HG03066 (cell line): ENCODE results near the gene SDC3.

Source experiments
- ATAC-seq: cut with Tn5 transposase; IDR thresholded peaks from one replicate; pipeline ENCODE4 v1.9.1; 2021; ENCODE audit warnings: low read depth; ENCODE audit not compliant: unreplicated experiment

SDC3 gene

GRCh38 chr1:30857062-30857461 is 51.5 kb downstream of the SDC3 start:
- ATAC-seq: no peak

- ATAC-seq: no peak
These were observed 52.2 kb downstream of the SDC3 start for GRCh38 chr1:30856260-30856790.

- ATAC-seq: no peak
These were observed 52.8 kb downstream of the SDC3 start for GRCh38 chr1:30855686-30856259.

- ATAC-seq: no peak
These were observed 55.2 kb downstream of the SDC3 start for GRCh38 chr1:30853350-30853749.

- no peak for ATAC-seq
These were observed 56.5 kb downstream of the SDC3 start for GRCh38 chr1:30852026-30852425.

- no peak for ATAC-seq
These were observed 57.3 kb downstream of the SDC3 start for GRCh38 chr1:30851286-30851685.

GRCh38 chr1:30850607-30851006 is 58.0 kb downstream of the SDC3 start:
- ATAC-seq: no peak

- ATAC-seq: no peak
These were observed 60.4 kb downstream of the SDC3 start for GRCh38 chr1:30848130-30848529.

GRCh38 chr1:30847358-30847972 is 61.1 kb downstream of the SDC3 start:
- no peak for ATAC-seq

- ATAC-seq: no peak
These were observed 62.0 kb downstream of the SDC3 start for GRCh38 chr1:30846587-30846986.

GRCh38 chr1:30845904-30846290 is 62.7 kb downstream of the SDC3 start:
- no peak for ATAC-seq

- ATAC-seq: no peak
These were observed 63.2 kb downstream of the SDC3 start for GRCh38 chr1:30845237-30845903.

- no peak for ATAC-seq
These were observed 63.9 kb downstream of the SDC3 start for GRCh38 chr1:30844631-30845030.

GRCh38 chr1:30842697-30843354 is 65.7 kb downstream of the SDC3 start:
- ATAC-seq: no peak

GRCh38 chr1:30840904-30841598 is 67.5 kb downstream of the SDC3 start:
- ATAC-seq: no peak

- no peak for ATAC-seq
These were observed 68.7 kb downstream of the SDC3 start for GRCh38 chr1:30839827-30840359.

GRCh38 chr1:30838996-30839395 is 69.6 kb downstream of the SDC3 start:
- ATAC-seq: no peak

GRCh38 chr1:30837653-30838052 is 70.9 kb downstream of the SDC3 start:
- no peak for ATAC-seq

- no peak for ATAC-seq
These were observed 74.3 kb downstream of the SDC3 start for GRCh38 chr1:30834253-30834652.

GRCh38 chr1:30830537-30830936 is 78.0 kb downstream of the SDC3 start:
- ATAC-seq: no peak

GRCh38 chr1:30829889-30830288 is 78.7 kb downstream of the SDC3 start:
- no peak for ATAC-seq
